ENCODE measurements around the gene ITPR3. TPM values are rescaled to one million over a fixed set of nuclear protein-coding genes. Genes with fewer than 3 reads are reported as not detected.

ITPR3 gene
- 13.4 and 91.2 TPM in 2 replicates for total RNA-seq (ENCODE audit: low replicate concordance)

GRCh38 chr6:33620856-33621710 is at the start of gene ITPR3:
TSS of gene ITPR3 (plus strand) at chr6:33621322. CDS start at chr6:33621603, 281 bp downstream.
- no peak for DNase-seq (ENCODE audit: low read depth)
- no peak for TF ChIP-seq CTCF (IDR thresholded peaks at IDR 0.05; ENCODE audit: insufficient read depth, low read length)
- H3K4me3 ChIP-seq (ENCODE audit: low read depth, low read length), result peak within 1 kb of the TSS; percentile 83

- DNase-seq (ENCODE audit: low read depth), result no peak
- H3K4me3 ChIP-seq (ENCODE audit: low read depth, low read length), result peak overlapping the region; percentile 70
- TF ChIP-seq CTCF (IDR thresholded peaks at IDR 0.05; ENCODE audit: insufficient read depth, low read length), result no peak
These were observed 49.3 kb upstream of the ITPR3 start for GRCh38 chr6:33571637-33572316.

- no peak overlapping the region for H3K4me3 ChIP-seq (ENCODE audit: low read depth, low read length)
- no peak for DNase-seq (ENCODE audit: low read depth)
- TF ChIP-seq CTCF (IDR thresholded peaks at IDR 0.05; ENCODE audit: insufficient read depth, low read length), result no peak
These were observed 45.9 kb upstream of the ITPR3 start for GRCh38 chr6:33575211-33575610.

GRCh38 chr6:33576668-33577067 is 44.5 kb upstream of the ITPR3 start:
- TF ChIP-seq CTCF (IDR thresholded peaks at IDR 0.05; ENCODE audit: insufficient read depth, low read length), result no peak
- no peak overlapping the region for H3K4me3 ChIP-seq (ENCODE audit: low read depth, low read length)
- no peak for DNase-seq (ENCODE audit: low read depth)

- TF ChIP-seq CTCF (IDR thresholded peaks at IDR 0.05; ENCODE audit: insufficient read depth, low read length), result no peak
- no peak for DNase-seq (ENCODE audit: low read depth)
- no peak overlapping the region for H3K4me3 ChIP-seq (ENCODE audit: low read depth, low read length)
These were observed 44.0 kb upstream of the ITPR3 start for GRCh38 chr6:33577106-33577535.

- TF ChIP-seq CTCF (IDR thresholded peaks at IDR 0.05; ENCODE audit: insufficient read depth, low read length), result no peak
- no peak for DNase-seq (ENCODE audit: low read depth)
- no peak overlapping the region for H3K4me3 ChIP-seq (ENCODE audit: low read depth, low read length)
These were observed 43.4 kb upstream of the ITPR3 start for GRCh38 chr6:33577718-33578117.
